DND-41 (cell line): ENCODE measurements around the gene PGRMC1.

Experiments
- CTCF ChIP-seq: IDR thresholded peaks from 2 replicates; pipeline ENCODE4 v1.5.1; 2012; ENCODE audit warnings: borderline replicate concordance, low read length, moderate library complexity, mild to moderate bottlenecking; ENCODE audit not compliant: poor library complexity, severe bottlenecking; ENCODE audit errors: extremely low read depth
- EZH2 ChIP-seq: IDR thresholded peaks from 3 replicates; pipeline ENCODE4 v1.6.1; 2012; ENCODE audit warnings: borderline replicate concordance, low read depth, mild to moderate bottlenecking, moderate library complexity, low read length, inconsistent platforms; ENCODE audit not compliant: severe bottlenecking

- TF ChIP-seq CTCF (no peak), EZH2 (no peak)
Measured at GRCh38 chrX:119226446-119226845, 9.6 kb upstream of the PGRMC1 start.
